Endothelial cell of umbilical vein (primary cell): ENCODE data around the gene ZNF423. TPM values are rescaled to one million over a fixed set of nuclear protein-coding genes. Genes with fewer than 3 reads are reported as not detected.

Experiments used
- BruUV-seq: library from RNA; stranded (reverse); fragments of 400-500 nt; replicated peaks from 2 replicates; lab custom pipeline; 2021; lab: Mats Ljungman, UMichigan
- CTCF ChIA-PET: fragments of 300-600, 350-600 bp; sonication (Branson Sonifier 250); formaldehyde crosslinking; loops from one replicate; lab custom pipeline; 2021; ENCODE audit warnings: antibody characterized with exemption, inconsistent platforms; lab: Charles Lee
- POLR2A ChIA-PET: fragments of 300-600, 350-600 bp; sonication (Branson Sonifier 250); formaldehyde crosslinking; loops from one replicate; lab custom pipeline; 2021; ENCODE audit warnings: antibody characterized with exemption, inconsistent platforms; lab: Charles Lee
- DNase-seq: peaks from one replicate; pipeline ENCODE4 v3.0.0-alpha.2; 2011; ENCODE audit warnings: low read depth, low spot score
- FAIRE-seq: peaks from 2 replicates; lab custom pipeline; 2011; peaks lifted over from hg19 to GRCh38; lab: Jason Lieb, UNC
- H2AFZ ChIP-seq: 2 replicates; pipeline ENCODE4 v1.6.0; 2012; ENCODE audit warnings: low read depth, low read length, control low read depth, inconsistent platforms
- H3K27ac ChIP-seq: 2 replicates; pipeline ENCODE4 v1.5.1; 2011; ENCODE audit warnings: low read depth, mild to moderate bottlenecking, control low read depth, low read length, moderate library complexity; ENCODE audit not compliant: insufficient read depth
- H3K27me3 ChIP-seq, 2 experiments: 2 replicates each; pipeline versions ENCODE4 v1.6.0 to v1.6.1; 2011; ENCODE audit warnings: low read length in 2 of 2, mixed read lengths in 1 of 2; ENCODE audit not compliant: control insufficient read depth in 2 of 2, insufficient read depth in 2 of 2
- H3K36me3 ChIP-seq, 2 experiments: 2 replicates in 1 of 2; 3 replicates in 1 of 2; pipeline ENCODE4 v1.5.1; 2011; ENCODE audit warnings: low read length in 2 of 2, mild to moderate bottlenecking in 1 of 2, moderate library complexity in 1 of 2; ENCODE audit not compliant: control insufficient read depth in 2 of 2, insufficient read depth in 2 of 2; ENCODE audit errors: extremely low read depth in 1 of 2
- H3K4me1 ChIP-seq: 3 replicates; pipeline ENCODE4 v1.5.1; 2011; ENCODE audit warnings: mild to moderate bottlenecking, low read length; ENCODE audit not compliant: control insufficient read depth, insufficient read depth; ENCODE audit errors: extremely low read depth
- H3K4me2 ChIP-seq: 2 replicates; pipeline ENCODE4 v1.6.1; 2011; ENCODE audit warnings: low read length, control low read depth, mixed read lengths; ENCODE audit not compliant: insufficient read depth
- H3K4me3 ChIP-seq, 3 experiments: fragments of 200-600 bp in 1 of 3; sonication (generic), shearing (Covaris generic) in 1 of 3; replicated peaks in 1 of 3; 2 replicates each; pipeline ENCODE4 v1.5.1; 2011 to 2016; ENCODE audit warnings: control low read depth in 3 of 3, low read length in 3 of 3, mild to moderate bottlenecking in 2 of 3, inconsistent platforms in 1 of 3, low read depth in 1 of 3, moderate library complexity in 1 of 3; ENCODE audit not compliant: insufficient read depth in 1 of 3
- H3K79me2 ChIP-seq: 2 replicates; pipeline ENCODE4 v1.6.0; 2012; ENCODE audit warnings: low read length, inconsistent platforms; ENCODE audit not compliant: control insufficient read depth, insufficient read depth
- H3K9ac ChIP-seq: replicated peaks from 2 replicates; pipeline ENCODE3; 2011; ENCODE audit warnings: low read length, control low read depth; ENCODE audit not compliant: insufficient read depth; ENCODE audit errors: extremely low read depth
- H3K9me1 ChIP-seq: replicated peaks from 3 replicates; pipeline ENCODE4 v1.6.0; 2011; ENCODE audit warnings: mild to moderate bottlenecking, low read length; ENCODE audit not compliant: control insufficient read depth, insufficient read depth; ENCODE audit errors: extremely low read depth
- H3K9me3 ChIP-seq: replicated peaks from 2 replicates; pipeline ENCODE4 v1.5.1; 2012; ENCODE audit warnings: low read length, inconsistent platforms; ENCODE audit not compliant: control insufficient read depth, insufficient read depth
- H4K20me1 ChIP-seq: replicated peaks from 2 replicates; pipeline ENCODE3; 2011; ENCODE audit warnings: mild to moderate bottlenecking, low read length; ENCODE audit not compliant: control insufficient read depth, insufficient read depth; ENCODE audit errors: extremely low read depth
- EZH2 ChIP-seq: IDR thresholded peaks from 2 replicates; pipeline ENCODE4 v1.6.1; 2012; ENCODE audit warnings: borderline replicate concordance, low read depth, mild to moderate bottlenecking, moderate library complexity, low read length, inconsistent platforms; ENCODE audit not compliant: severe bottlenecking
- FOS ChIP-seq: IDR thresholded peaks from 2 replicates; pipeline ENCODE4 v1.6.1; 2011; ENCODE audit warnings: mild to moderate bottlenecking, low read length, moderate library complexity, borderline replicate concordance; ENCODE audit not compliant: insufficient read depth
- GATA2 ChIP-seq: IDR thresholded peaks from 2 replicates; pipeline ENCODE4 v1.7.0; 2011; ENCODE audit warnings: low read depth, mild to moderate bottlenecking, moderate library complexity, mixed read lengths, low read length; ENCODE audit not compliant: insufficient read length, insufficient read depth
- JUN ChIP-seq: IDR thresholded peaks from 2 replicates; pipeline ENCODE4 v1.6.1; 2011; ENCODE audit warnings: borderline replicate concordance, low read depth; ENCODE audit not compliant: insufficient read length, insufficient read depth
- MAX ChIP-seq: IDR thresholded peaks from 2 replicates; pipeline ENCODE4 v1.6.1; 2011; ENCODE audit not compliant: insufficient read depth, insufficient read length
- MYC ChIP-seq: IDR thresholded peaks from one replicate; pipeline ENCODE4 v1.6.1; 2011; ENCODE audit warnings: mild to moderate bottlenecking, low read depth, low read length
- POLR2A ChIP-seq: IDR thresholded peaks from 2 replicates; pipeline ENCODE4 v1.6.1; 2012; ENCODE audit warnings: low read depth, mild to moderate bottlenecking, control low read depth, low read length
- POLR2AphosphoS5 ChIP-seq: IDR thresholded peaks from 2 replicates; pipeline ENCODE4 v1.6.1; 2012; ENCODE audit warnings: low read depth, mild to moderate bottlenecking, control low read depth, low read length, moderate library complexity; ENCODE audit not compliant: insufficient read depth
- dilution Hi-C: fragments of 300-500 bp; cut with MboI; formaldehyde crosslinking; loops from one replicate; pipeline ENCODE4 v1.15.0; 2019; ENCODE audit warnings: low sequenced_read_pairs; ENCODE audit not compliant: extremely low pct_ligation_motif_present
- intact Hi-C: fragments of 100-400 bp; cut with micrococcal nuclease; formaldehyde crosslinking; loops from one replicate; pipeline ENCODE4 v1.10.0; 2022
- polyA plus RNA-seq, 4 experiments: library from polyadenylated mRNA; depleted of rRNA in 3 of 4; stranded (reverse) in 3 of 4; unstranded in 1 of 4; fragments of >200 nt; gene quantifications; 2 replicates each; pipeline versions ENCODE4 v1.2.1 to v1.2.3, GENCODE V29; 2011 to 2012; ENCODE audit warnings: missing spikeins in 1 of 4
- total RNA-seq: library from RNA; stranded (reverse); gene quantifications from 2 replicates; pipeline ENCODE4 v1.2.3, GENCODE V29; 2021
- TF ChIP-seq, protein P1 (sequence below), 2 donors: IDR thresholded peaks; 1 replicate in 1 of 2; 2 replicates in 1 of 2; pipeline ENCODE4 v1.5.1; 2011; ENCODE audit warnings: low read length in 2 of 2, mild to moderate bottlenecking in 2 of 2, moderate library complexity in 2 of 2, control low read depth in 1 of 2, inconsistent platforms in 1 of 2, low read depth in 1 of 2; ENCODE audit not compliant: insufficient read depth in 1 of 2; ENCODE audit errors: extremely low read depth in 1 of 2

The ZNF423 gene
- total and polyA plus RNA-seq, 2 donors (not counting 3 experiments of a cell fraction or from before 2014, with no cell fraction given) = 2.2 to 8.1 TPM

DNA sequence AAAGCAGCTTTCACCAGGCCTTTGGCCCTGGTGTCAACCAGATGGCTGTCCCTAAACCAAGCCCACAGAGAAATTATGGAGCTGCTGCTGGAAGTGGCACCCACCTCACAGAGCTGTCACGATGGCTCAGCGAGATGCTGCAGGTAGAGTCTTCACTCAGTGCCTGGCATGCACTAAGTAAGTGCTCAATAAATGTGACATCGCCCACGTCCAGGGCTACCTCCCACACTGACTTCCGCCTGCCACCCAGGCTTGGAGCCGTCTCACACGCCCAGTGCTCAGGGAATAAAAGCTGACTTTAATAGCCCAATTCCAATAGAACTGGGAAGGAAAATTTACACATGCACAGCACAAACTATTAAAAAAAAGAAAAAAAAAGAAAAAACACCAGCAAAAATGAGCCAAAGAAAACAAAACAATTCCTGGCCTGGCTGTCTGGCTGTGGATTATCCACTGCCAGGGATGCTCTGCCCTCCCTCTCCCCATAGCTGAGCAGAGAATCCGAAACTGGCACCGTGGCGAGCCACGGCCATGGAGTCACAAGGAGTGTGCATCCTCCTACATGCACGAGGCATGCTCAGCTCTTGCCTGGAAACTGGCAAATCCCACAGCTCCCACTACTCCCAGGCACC lies 68.9 kb downstream of the ZNF423 start:
- CTCF ChIA-PET = interaction anchor here (0.8 kb wide), 1 partner anchor 12 kb away, joined by 3 read pairs; no protein-coding TSS in a partner anchor

DNA sequence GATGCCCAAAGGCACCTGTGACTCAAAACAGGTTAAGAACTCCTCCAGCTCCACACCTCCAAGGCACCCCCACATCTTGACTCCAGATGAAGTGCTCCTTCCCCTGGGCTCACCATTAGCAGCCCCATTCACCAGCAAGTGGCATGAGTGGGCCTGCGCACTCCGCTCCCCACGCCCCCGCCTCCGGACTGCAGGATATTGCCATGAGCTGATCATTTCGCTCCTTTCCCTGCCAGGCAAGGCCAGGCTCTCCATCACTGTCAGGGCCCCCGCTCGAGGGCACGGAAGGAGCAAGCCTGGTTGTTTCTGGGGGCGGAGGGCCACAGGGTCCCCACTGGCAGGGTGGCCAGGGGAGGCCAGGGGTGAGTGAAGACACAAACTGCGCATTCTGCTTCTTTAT lies 69.9 kb downstream of the ZNF423 start:
- dilution Hi-C loops (no loop called here), intact Hi-C loops (no loop called here)
- Histone ChIP-seq H3K9me3 (no peaks in the 10 kb centered on the region), H3K36me3 (no peaks in the 10 kb centered on the region), H3K9ac (no peak overlapping the region), H3K27me3 (no peaks in the 10 kb centered on the region), H3K4me2 (no peak overlapping the region), H4K20me1 (no peaks in the 10 kb centered on the region), H3K79me2 (no peaks in the 10 kb centered on the region), H3K9me1 (no peaks in the 10 kb centered on the region), H2AFZ (no peak overlapping the region), H3K4me1 (no peaks in the 10 kb centered on the region), H3K27ac (no peak overlapping the region), H3K4me3 (no peak overlapping the region)
- FAIRE-seq = no peak
- no peak for TF ChIP-seq MAX
- no peak for TF ChIP-seq POLR2A
- no peak for TF ChIP-seq FOS
- no peak for TF ChIP-seq GATA2
- TF ChIP-seq, protein P1, sequence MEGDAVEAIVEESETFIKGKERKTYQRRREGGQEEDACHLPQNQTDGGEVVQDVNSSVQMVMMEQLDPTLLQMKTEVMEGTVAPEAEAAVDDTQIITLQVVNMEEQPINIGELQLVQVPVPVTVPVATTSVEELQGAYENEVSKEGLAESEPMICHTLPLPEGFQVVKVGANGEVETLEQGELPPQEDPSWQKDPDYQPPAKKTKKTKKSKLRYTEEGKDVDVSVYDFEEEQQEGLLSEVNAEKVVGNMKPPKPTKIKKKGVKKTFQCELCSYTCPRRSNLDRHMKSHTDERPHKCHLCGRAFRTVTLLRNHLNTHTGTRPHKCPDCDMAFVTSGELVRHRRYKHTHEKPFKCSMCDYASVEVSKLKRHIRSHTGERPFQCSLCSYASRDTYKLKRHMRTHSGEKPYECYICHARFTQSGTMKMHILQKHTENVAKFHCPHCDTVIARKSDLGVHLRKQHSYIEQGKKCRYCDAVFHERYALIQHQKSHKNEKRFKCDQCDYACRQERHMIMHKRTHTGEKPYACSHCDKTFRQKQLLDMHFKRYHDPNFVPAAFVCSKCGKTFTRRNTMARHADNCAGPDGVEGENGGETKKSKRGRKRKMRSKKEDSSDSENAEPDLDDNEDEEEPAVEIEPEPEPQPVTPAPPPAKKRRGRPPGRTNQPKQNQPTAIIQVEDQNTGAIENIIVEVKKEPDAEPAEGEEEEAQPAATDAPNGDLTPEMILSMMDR (IDR thresholded peaks at IDR 0.05; ENCODE audit: extremely low read depth in 1 of 2, insufficient read depth in 1 of 2, low read depth in 1 of 2, low read length in 2 of 2) = no peak
- no peak for TF ChIP-seq JUN
- no peak for TF ChIP-seq POLR2AphosphoS5
- TF ChIP-seq MYC = no peak
- no peak for TF ChIP-seq EZH2
- no peak for DNase-seq
- POLR2A ChIA-PET = interaction anchor here (0.6 kb wide), 1 partner anchor 13 kb away, joined by 3 read pairs; no protein-coding TSS in a partner anchor
- no TSS peak for BruUV-seq
- CTCF ChIA-PET = no interaction called here

More for the DNA sequence above, 68.9 kb downstream of the ZNF423 start:
- no peak overlapping the region for H3K4me2 ChIP-seq
- no peaks in the 10 kb centered on the region for H4K20me1 ChIP-seq
- H3K4me3 ChIP-seq = no peak overlapping the region
- H3K9me1 ChIP-seq = no peaks in the 10 kb centered on the region
- dilution Hi-C loops = no loop called here
- H3K27me3 ChIP-seq = no peaks in the 10 kb centered on the region
- no peak for TF ChIP-seq EZH2
- TF ChIP-seq, protein P1 (IDR thresholded peaks at IDR 0.05; ENCODE audit: extremely low read depth in 1 of 2, insufficient read depth in 1 of 2, low read depth in 1 of 2, low read length in 2 of 2) = no peak
- DNase-seq (no peak), FAIRE-seq (no peak)
- no peak overlapping the region for H3K9ac ChIP-seq
- no TSS peak for BruUV-seq
- H3K79me2 ChIP-seq = no peaks in the 10 kb centered on the region
- no peaks in the 10 kb centered on the region for H3K4me1 ChIP-seq
- POLR2A ChIA-PET = no interaction called here
- H3K36me3 ChIP-seq = no peaks in the 10 kb centered on the region
- no peak overlapping the region for H2AFZ ChIP-seq
- no peak overlapping the region for H3K27ac ChIP-seq
- intact Hi-C loops = no loop called here
- H3K9me3 ChIP-seq = no peaks in the 10 kb centered on the region
